ENCODE data around the gene VAMP5. TPM values are rescaled to one million over a fixed set of nuclear protein-coding genes. Genes with fewer than 3 reads are reported as not detected.

The VAMP5 gene
- total RNA-seq, 1 donor from 2014 or later, result 87.0 TPM

DNA sequence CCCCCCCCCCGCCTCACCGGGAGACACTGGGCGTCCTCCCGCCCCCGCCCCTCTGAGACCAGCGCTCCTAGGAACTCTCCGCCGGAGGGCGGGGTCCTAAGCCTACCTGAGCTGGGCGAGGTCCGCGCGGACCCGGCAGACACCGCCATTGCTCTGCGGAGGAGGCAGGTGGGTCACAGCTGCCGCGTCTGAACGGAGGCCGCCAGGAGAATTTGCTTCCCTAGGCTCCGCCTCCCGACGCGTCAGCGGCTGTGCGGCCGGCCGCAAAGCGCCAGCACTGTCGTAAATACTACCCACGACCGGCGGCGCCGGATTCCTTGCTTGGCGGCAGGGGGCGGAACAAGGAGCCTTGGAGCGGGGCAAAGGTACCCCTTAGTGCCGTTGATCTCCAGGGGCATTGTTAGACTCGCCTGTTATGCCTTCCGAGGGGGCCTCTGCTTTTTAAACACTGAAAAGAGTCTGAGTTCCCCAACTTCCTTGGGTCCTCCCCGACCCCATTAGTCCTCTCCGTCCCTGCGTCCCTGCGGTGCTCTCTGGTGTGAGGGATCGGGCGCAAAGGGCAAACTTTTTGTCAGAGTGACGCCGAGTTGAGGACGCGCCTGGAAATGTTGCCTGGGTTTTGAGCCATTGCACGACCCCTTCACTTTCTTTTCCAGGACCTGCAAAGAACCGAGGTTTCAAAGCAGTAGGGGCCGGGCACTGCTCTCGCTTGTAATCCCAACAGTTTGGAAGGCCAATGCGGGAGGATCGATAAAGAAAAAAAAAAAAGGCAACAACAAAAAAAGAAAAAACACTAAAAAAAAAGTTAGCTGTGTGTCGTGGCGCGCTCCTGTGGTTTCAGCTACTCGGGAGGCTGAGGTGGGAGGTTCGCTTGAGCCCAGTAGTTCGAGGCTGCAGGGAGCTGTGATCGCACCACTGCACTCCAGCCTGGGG lies 22.7 kb upstream of the VAMP5 start, which contains the start of gene GGCX:
Gene GGCX, minus strand, starts transcription at position 214 of the 933 bp plus-strand sequence. Its CDS starts 65 bp downstream, at position 149.
- Histone ChIP-seq H3K4me1 (peaks cover 34% of the 10 kb centered on the region), H3K4me3 (peak within 1 kb of the TSS; percentile 82), H3K27me3 (ENCODE audit: low read depth) (no peaks in the 10 kb centered on the region), H3K9me3 (no peaks in the 10 kb centered on the region), H3K36me3 (peaks cover 22% of the 10 kb centered on the region), H3K27ac (peak within 1 kb of the TSS; percentile 85)
- peak; percentile 95 to 97 for ATAC-seq
- TF ChIP-seq, protein P1, sequence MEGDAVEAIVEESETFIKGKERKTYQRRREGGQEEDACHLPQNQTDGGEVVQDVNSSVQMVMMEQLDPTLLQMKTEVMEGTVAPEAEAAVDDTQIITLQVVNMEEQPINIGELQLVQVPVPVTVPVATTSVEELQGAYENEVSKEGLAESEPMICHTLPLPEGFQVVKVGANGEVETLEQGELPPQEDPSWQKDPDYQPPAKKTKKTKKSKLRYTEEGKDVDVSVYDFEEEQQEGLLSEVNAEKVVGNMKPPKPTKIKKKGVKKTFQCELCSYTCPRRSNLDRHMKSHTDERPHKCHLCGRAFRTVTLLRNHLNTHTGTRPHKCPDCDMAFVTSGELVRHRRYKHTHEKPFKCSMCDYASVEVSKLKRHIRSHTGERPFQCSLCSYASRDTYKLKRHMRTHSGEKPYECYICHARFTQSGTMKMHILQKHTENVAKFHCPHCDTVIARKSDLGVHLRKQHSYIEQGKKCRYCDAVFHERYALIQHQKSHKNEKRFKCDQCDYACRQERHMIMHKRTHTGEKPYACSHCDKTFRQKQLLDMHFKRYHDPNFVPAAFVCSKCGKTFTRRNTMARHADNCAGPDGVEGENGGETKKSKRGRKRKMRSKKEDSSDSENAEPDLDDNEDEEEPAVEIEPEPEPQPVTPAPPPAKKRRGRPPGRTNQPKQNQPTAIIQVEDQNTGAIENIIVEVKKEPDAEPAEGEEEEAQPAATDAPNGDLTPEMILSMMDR (IDR thresholded peaks at IDR 0.05), result peak; percentile 12
- DNase-seq, result peak; percentile 98
- intact Hi-C loops (cut with DNase I), result no loop called here

DNA sequence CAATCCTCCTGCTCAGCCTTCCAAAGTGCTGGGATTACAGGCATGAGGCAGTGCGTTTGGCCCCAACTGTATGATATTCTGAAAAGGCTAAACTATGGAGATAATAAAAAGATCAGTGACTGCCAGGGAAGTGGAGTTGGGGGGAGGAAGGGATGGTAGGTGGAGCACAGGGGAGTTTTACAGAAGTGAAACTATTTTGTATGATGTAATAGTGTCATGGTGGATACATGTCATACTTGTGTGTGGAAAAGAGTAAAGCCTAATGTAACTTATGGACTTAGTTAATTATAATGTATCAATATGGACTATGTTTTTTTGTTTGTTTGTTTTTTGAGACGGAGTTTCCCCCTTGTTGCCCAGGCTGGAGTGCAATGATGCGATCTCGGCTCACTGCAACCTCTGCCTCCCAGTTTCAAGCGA lies 20.1 kb upstream of the VAMP5 start:
- Histone ChIP-seq H3K27me3 (ENCODE audit: low read depth) (no peaks in the 10 kb centered on the region), H3K4me1 (peaks cover 28% of the 10 kb centered on the region), H3K27ac (no peak overlapping the region), H3K4me3 (no peak overlapping the region), H3K9me3 (no peaks in the 10 kb centered on the region), H3K36me3 (no peaks in the 10 kb centered on the region)
- peak in 1 of 2 donors; percentile 1 for ATAC-seq
- no peak for DNase-seq
- intact Hi-C loops (cut with DNase I), result no loop called here
- TF ChIP-seq, protein P1 (IDR thresholded peaks at IDR 0.05), result no peak

DNA sequence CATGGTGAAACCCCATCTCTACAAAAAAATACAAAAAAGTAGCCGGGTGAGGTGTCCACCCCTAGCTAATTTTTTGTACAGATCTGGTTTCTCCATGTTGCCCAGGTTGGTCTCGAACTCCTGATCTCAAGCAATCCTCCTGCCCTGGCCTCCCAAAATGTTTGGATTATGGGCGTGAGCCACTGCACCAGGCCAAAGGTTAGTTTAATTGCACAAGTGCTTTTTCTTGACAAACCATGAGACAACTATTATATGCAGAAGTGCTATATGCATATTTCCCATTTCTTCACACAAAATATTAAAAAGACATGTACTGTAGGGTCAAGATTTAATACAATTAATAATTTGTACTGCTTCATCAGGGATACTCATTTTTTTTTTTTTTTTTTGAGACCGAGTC lies 18.0 kb upstream of the VAMP5 start:
- Histone ChIP-seq H3K9me3 (no peaks in the 10 kb centered on the region), H3K27ac (no peak overlapping the region), H3K27me3 (ENCODE audit: low read depth) (no peaks in the 10 kb centered on the region), H3K4me1 (peaks cover 10% of the 10 kb centered on the region), H3K4me3 (no peak overlapping the region), H3K36me3 (no peaks in the 10 kb centered on the region)
- ATAC-seq (no peak), DNase-seq (no peak)
- TF ChIP-seq, protein P1 (IDR thresholded peaks at IDR 0.05), result no peak
- intact Hi-C loops (cut with DNase I), result no loop called here

DNA sequence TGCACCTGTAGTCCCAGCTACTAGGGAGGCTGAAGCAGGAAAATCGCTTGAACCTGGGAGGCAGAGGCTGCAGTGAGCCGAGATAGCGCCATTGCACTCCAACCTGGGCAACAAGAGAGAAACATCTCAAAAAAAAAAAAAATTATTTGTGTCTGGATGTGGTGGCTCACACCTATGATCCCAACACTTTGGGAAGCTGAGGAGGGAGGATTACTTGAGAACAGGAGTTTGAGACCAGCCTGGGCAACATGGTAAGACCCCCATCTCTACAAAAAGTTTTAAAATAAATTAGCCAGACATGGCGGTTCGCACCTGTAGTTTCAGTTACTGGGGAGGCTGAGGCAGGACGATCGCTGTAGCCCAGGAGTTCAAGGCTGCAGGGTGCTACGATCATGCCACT lies 8.5 kb upstream of the VAMP5 start:
- ATAC-seq, result no peak
- H3K4me1 ChIP-seq, result peaks cover 44% of the 10 kb centered on the region
- no peaks in the 10 kb centered on the region for H3K36me3 ChIP-seq
- H3K4me3 ChIP-seq, result no peak overlapping the region
- no peaks in the 10 kb centered on the region for H3K27me3 ChIP-seq (ENCODE audit: low read depth)
- DNase-seq, result no peak
- peak overlapping the region; percentile 28 for H3K27ac ChIP-seq
- H3K9me3 ChIP-seq, result no peaks in the 10 kb centered on the region
- intact Hi-C loops (cut with DNase I), result no loop called here
- TF ChIP-seq, protein P1 (IDR thresholded peaks at IDR 0.05), result no peak

DNA sequence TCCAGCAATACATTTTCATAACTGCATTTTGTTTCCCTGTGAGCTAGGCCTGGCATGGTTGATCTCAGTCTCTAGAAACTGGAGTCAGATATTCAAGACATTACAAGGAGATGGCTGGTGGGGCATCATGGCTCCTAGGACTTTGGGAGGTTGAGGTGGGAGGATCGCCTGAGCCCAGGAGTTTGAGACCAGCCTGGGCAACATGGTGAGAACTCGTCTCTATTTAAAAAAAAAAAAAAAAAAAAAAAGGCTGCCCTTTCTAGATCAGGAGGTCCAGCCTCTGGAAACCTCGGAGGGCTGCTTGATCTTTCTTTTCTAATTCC lies 7.2 kb upstream of the VAMP5 start:
- H3K4me1 ChIP-seq, result peaks cover 44% of the 10 kb centered on the region
- no peak for ATAC-seq
- no peak for DNase-seq
- intact Hi-C loops (cut with DNase I), result no loop called here
- peak overlapping the region; percentile 92 for H3K27ac ChIP-seq
- H3K27me3 ChIP-seq (ENCODE audit: low read depth), result no peaks in the 10 kb centered on the region
- peak overlapping the region; percentile 64 for H3K4me3 ChIP-seq
- peaks cover 11% of the 10 kb centered on the region for H3K36me3 ChIP-seq
- no peaks in the 10 kb centered on the region for H3K9me3 ChIP-seq
- TF ChIP-seq, protein P1 (IDR thresholded peaks at IDR 0.05), result no peak
